MCF 10A (cell line): ENCODE results near the gene RFX6. TPM values are rescaled to one million over a fixed set of nuclear protein-coding genes. Genes with fewer than 3 reads are reported as not detected.

Experiments used
- BruUV-seq: library from RNA; stranded (reverse); fragments of 400-500 nt; replicated peaks from 2 replicates; lab custom pipeline; 2021; lab: Mats Ljungman, UMichigan
- CTCF ChIA-PET: fragments of 300-600 bp; sonication (Branson Sonifier 250); formaldehyde crosslinking; extraction: SDS; loops from one replicate; lab custom pipeline; 2021; ENCODE audit warnings: antibody characterized with exemption, inconsistent platforms; lab: Yijun Ruan, JAX
- POLR2A ChIA-PET: fragments of 300-600, 350-650 bp; sonication (Branson Sonifier 250); formaldehyde crosslinking; extraction: SDS; loops from one replicate; lab custom pipeline; 2020; ENCODE audit warnings: antibody characterized with exemption, inconsistent platforms; lab: Yijun Ruan, JAX
- DNase-seq: peaks from one replicate; pipeline ENCODE4 v3.0.0-alpha.2; 2018; ENCODE audit not compliant: unreplicated experiment
- H3K27ac Mint-ChIP-seq: one replicate; pipeline ENCODE4 v1.8.0; 2022; ENCODE audit warnings: mild to moderate bottlenecking, low read depth, mixed read lengths; ENCODE audit not compliant: unreplicated experiment
- H3K27me3 Mint-ChIP-seq: one replicate; pipeline ENCODE4 v1.8.0; 2022; ENCODE audit warnings: mixed read lengths; ENCODE audit not compliant: insufficient read depth, unreplicated experiment
- H3K36me3 Mint-ChIP-seq: one replicate; pipeline ENCODE4 v1.8.0; 2022; ENCODE audit warnings: mild to moderate bottlenecking, moderate library complexity, mixed read lengths; ENCODE audit not compliant: insufficient read depth, unreplicated experiment
- H3K4me1 Mint-ChIP-seq: one replicate; pipeline ENCODE4 v1.8.0; 2022; ENCODE audit warnings: mixed read lengths; ENCODE audit not compliant: insufficient read depth, unreplicated experiment
- H3K4me3 Mint-ChIP-seq: one replicate; pipeline ENCODE4 v1.8.0; 2022; ENCODE audit warnings: mild to moderate bottlenecking, moderate library complexity, mixed read lengths; ENCODE audit not compliant: unreplicated experiment
- H3K9me3 Mint-ChIP-seq: one replicate; pipeline ENCODE4 v1.8.0; 2022; ENCODE audit warnings: mixed read lengths; ENCODE audit not compliant: unreplicated experiment
- intact Hi-C: fragments of 100-400 bp; cut with micrococcal nuclease; formaldehyde crosslinking; loops from 2 replicates; pipeline ENCODE4 v1.14.1; 2022
- total RNA-seq: library from RNA; stranded (reverse); gene quantifications from 2 replicates; pipeline ENCODE4 v1.2.3, GENCODE V29; 2022
- TF ChIP-seq, protein P1 (sequence below): fragments of 200-600 bp; IDR thresholded peaks from one replicate; pipeline ENCODE4 v1.8.0; 2022; ENCODE audit warnings: antibody characterized with exemption, mild to moderate bottlenecking; ENCODE audit not compliant: unreplicated experiment

RFX6 gene
- total RNA-seq, 1 experiment from 2014 or later = not detected

GRCh38 chr6:116858060-116858459 is 19.0 kb upstream of the RFX6 start:
- ChIA-PET POLR2A (no interaction called here), CTCF (interaction anchor here (0.7 to 1.4 kb wide), 2 partner anchors 12 to 15 kb away, joined by 3 read pairs; no protein-coding TSS in a partner anchor)
- no peak overlapping the region for H3K4me3 Mint-ChIP-seq
- peaks cover 36% of the 10 kb centered on the region for H3K27me3 Mint-ChIP-seq
- intact Hi-C loops = no loop called here
- H3K4me1 Mint-ChIP-seq = no peaks in the 10 kb centered on the region
- H3K36me3 Mint-ChIP-seq = no peaks in the 10 kb centered on the region
- TF ChIP-seq, protein P1, sequence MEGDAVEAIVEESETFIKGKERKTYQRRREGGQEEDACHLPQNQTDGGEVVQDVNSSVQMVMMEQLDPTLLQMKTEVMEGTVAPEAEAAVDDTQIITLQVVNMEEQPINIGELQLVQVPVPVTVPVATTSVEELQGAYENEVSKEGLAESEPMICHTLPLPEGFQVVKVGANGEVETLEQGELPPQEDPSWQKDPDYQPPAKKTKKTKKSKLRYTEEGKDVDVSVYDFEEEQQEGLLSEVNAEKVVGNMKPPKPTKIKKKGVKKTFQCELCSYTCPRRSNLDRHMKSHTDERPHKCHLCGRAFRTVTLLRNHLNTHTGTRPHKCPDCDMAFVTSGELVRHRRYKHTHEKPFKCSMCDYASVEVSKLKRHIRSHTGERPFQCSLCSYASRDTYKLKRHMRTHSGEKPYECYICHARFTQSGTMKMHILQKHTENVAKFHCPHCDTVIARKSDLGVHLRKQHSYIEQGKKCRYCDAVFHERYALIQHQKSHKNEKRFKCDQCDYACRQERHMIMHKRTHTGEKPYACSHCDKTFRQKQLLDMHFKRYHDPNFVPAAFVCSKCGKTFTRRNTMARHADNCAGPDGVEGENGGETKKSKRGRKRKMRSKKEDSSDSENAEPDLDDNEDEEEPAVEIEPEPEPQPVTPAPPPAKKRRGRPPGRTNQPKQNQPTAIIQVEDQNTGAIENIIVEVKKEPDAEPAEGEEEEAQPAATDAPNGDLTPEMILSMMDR = no peak
- DNase-seq = no peak
- no TSS peak for BruUV-seq
- no peak overlapping the region for H3K27ac Mint-ChIP-seq
- H3K9me3 Mint-ChIP-seq = peaks cover 14% of the 10 kb centered on the region

DNA sequence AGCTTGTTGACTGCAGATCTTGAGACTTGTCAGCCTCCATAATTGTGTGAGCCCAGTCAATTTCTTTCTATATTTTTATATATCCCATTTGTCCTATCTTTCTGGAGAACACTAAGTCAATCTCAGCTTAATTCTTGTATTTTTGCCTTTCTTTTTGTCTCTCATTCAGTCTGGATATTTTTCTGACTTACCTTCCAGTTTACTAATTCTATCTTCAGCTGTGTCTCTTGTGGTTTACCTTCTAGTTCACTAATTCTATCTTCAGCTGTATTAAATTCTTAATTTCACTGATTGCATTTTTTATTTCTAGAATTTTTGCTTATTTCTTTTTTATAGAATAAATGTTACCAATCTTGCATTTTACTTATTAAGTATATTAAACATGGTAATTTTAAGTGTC is 17.8 kb upstream of the RFX6 start:
- no peak overlapping the region for H3K4me3 Mint-ChIP-seq
- CTCF ChIA-PET = no interaction called here
- no peaks in the 10 kb centered on the region for H3K36me3 Mint-ChIP-seq
- POLR2A ChIA-PET = no interaction called here
- BruUV-seq = no TSS peak
- intact Hi-C loops = no loop called here
- TF ChIP-seq, protein P1 = no peak
- peaks cover 5% of the 10 kb centered on the region for H3K9me3 Mint-ChIP-seq
- no peak for DNase-seq
- no peaks in the 10 kb centered on the region for H3K4me1 Mint-ChIP-seq
- no peak overlapping the region for H3K27ac Mint-ChIP-seq
- peaks cover 48% of the 10 kb centered on the region for H3K27me3 Mint-ChIP-seq

GRCh38 chr6:116866281-116866871 is 10.7 kb upstream of the RFX6 start:
- ChIA-PET CTCF (no interaction called here), POLR2A (no interaction called here)
- no TSS peak for BruUV-seq
- Mint-ChIP-seq H3K27ac (no peak overlapping the region), H3K36me3 (no peaks in the 10 kb centered on the region), H3K4me3 (no peak overlapping the region), H3K4me1 (no peaks in the 10 kb centered on the region), H3K9me3 (no peaks in the 10 kb centered on the region), H3K27me3 (peaks cover 69% of the 10 kb centered on the region)
- TF ChIP-seq, protein P1 = no peak
- peak; percentile 9 for DNase-seq
- intact Hi-C loops = no loop called here

GRCh38 chr6:116872771-116873170 is 4.3 kb upstream of the RFX6 start:
- Mint-ChIP-seq H3K27ac (no peak overlapping the region), H3K4me3 (no peak overlapping the region), H3K27me3 (peaks cover 82% of the 10 kb centered on the region), H3K36me3 (no peaks in the 10 kb centered on the region), H3K9me3 (no peaks in the 10 kb centered on the region), H3K4me1 (no peaks in the 10 kb centered on the region)
- ChIA-PET POLR2A (no interaction called here), CTCF (no interaction called here)
- BruUV-seq = no TSS peak
- TF ChIP-seq, protein P1 = no peak
- no peak for DNase-seq
- intact Hi-C loops = no loop called here
